GM11168 (cell line): ENCODE data around the gene LRRTM2.
"Not testable (repeated sequence)": the region's sequence is repeated elsewhere in the genome, so short reads cannot be mapped to it uniquely, and the experiment has no call there.

Experiments
- in situ Hi-C: fragments of 300-500 bp; cut with MboI; formaldehyde crosslinking; loops from one replicate; pipeline ENCODE4 v1.12.0; 2022; ENCODE audit warnings: low sequenced_read_pairs; ENCODE audit not compliant: unreplicated experiment

Gene LRRTM2

GRCh38 chr5:138843316-138844124 lies 31.6 kb downstream of the LRRTM2 start:
- in situ Hi-C loops: no loop called here

GRCh38 chr5:138841531-138841930 lies 33.6 kb downstream of the LRRTM2 start:
- in situ Hi-C loops: no loop called here

GRCh38 chr5:138840103-138840502 lies 35.0 kb downstream of the LRRTM2 start:
- in situ Hi-C loops: no loop called here

- in situ Hi-C loops: no loop called here
These were observed 38.0 kb downstream of the LRRTM2 start for GRCh38 chr5:138837160-138837559.

- in situ Hi-C loops: not testable (repeated sequence)
These were observed 40.3 kb downstream of the LRRTM2 start for GRCh38 chr5:138834853-138835252.

GRCh38 chr5:138833726-138834480 lies 41.2 kb downstream of the LRRTM2 start:
- in situ Hi-C loops: no loop called here

- in situ Hi-C loops: no loop called here
These were observed 42.1 kb downstream of the LRRTM2 start for GRCh38 chr5:138833080-138833479.

- in situ Hi-C loops: no loop called here
These were observed 42.9 kb downstream of the LRRTM2 start for GRCh38 chr5:138832218-138832617.

- in situ Hi-C loops: no loop called here
These were observed 43.4 kb downstream of the LRRTM2 start for GRCh38 chr5:138831703-138832102.

- in situ Hi-C loops: no loop called here
These were observed 45.8 kb downstream of the LRRTM2 start for GRCh38 chr5:138829341-138829740.

- in situ Hi-C loops: no loop called here
These were observed 46.6 kb downstream of the LRRTM2 start for GRCh38 chr5:138828556-138828955.

GRCh38 chr5:138824924-138825863 lies 49.9 kb downstream of the LRRTM2 start:
- in situ Hi-C loops: no loop called here

- in situ Hi-C loops: no loop called here
These were observed 50.6 kb downstream of the LRRTM2 start for GRCh38 chr5:138824516-138824915.

GRCh38 chr5:138820695-138821094 lies 54.4 kb downstream of the LRRTM2 start:
- in situ Hi-C loops: no loop called here

- in situ Hi-C loops: no loop called here
These were observed 56.1 kb downstream of the LRRTM2 start for GRCh38 chr5:138819081-138819480.
